Nephron (organoid): ENCODE measurements around the gene HOMER2.

ENCODE experiments used
- H3K27ac Mint-ChIP-seq, 3 experiments: 2 replicates each; pipeline ENCODE4 v1.8.0; 2020; ENCODE audit warnings: mixed read lengths in 3 of 3, mild to moderate bottlenecking in 2 of 3, moderate library complexity in 1 of 3
- H3K27me3 Mint-ChIP-seq: 2 replicates; pipeline ENCODE4 v1.8.0; 2021; ENCODE audit warnings: low read depth, mild to moderate bottlenecking, moderate library complexity, mixed read lengths
- H3K36me3 Mint-ChIP-seq: 2 replicates; pipeline ENCODE4 v1.8.0; 2020; ENCODE audit warnings: low read depth, mixed read lengths
- H3K4me1 Mint-ChIP-seq: 2 replicates; pipeline ENCODE4 v1.8.0; 2020; ENCODE audit warnings: mixed read lengths
- H3K4me3 Mint-ChIP-seq, 3 experiments: 2 replicates each; pipeline ENCODE4 v1.8.0; 2020; ENCODE audit warnings: mild to moderate bottlenecking in 3 of 3, mixed read lengths in 3 of 3, moderate library complexity in 2 of 3
- H3K9me3 Mint-ChIP-seq: 2 replicates; pipeline ENCODE4 v1.8.0; 2020; ENCODE audit warnings: mixed read lengths
- TF ChIP-seq, protein P1 (sequence below), 3 experiments: fragments of 200-600 bp; sonication (generic); IDR thresholded peaks; one replicate each; pipeline ENCODE4 v1.5.0; 2021; ENCODE audit warnings: antibody characterized with exemption in 3 of 3; ENCODE audit not compliant: unreplicated experiment in 3 of 3

The HOMER2 gene

DNA sequence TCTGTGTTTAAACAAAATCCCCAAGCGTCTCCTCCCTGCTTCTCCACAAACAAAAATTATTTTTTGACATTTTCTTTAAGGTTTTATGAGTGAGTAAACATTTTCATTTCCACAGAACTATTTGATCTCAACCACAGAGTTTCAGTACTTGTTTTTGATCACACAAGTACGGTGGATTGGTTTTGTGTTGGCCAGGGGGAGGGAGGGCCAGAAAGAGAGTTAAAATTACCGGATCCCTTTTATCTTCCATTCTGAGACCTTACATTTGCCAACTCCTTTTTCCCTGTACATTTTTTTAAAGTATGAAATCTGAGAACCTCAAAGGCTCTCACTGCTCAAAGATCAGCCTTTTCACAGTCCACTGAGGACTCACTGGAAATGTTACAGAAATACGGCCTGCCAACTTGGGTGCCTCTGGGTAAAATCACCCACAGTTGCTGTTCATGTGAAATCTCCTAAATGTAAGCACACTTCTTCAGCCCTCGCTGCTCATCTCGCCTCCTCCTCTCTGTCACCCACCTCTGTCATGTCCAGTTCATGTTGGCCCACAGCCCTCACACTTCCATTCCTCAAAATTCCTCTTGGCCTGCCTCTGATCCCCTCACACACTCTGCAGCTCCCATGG, 1.7 kb downstream of the HOMER2 start:
- Mint-ChIP-seq H3K4me3 (no peak overlapping the region), H3K27ac (no peak overlapping the region), H3K4me1 (peaks cover 5% of the 10 kb centered on the region), H3K9me3 (no peaks in the 10 kb centered on the region), H3K36me3 (no peaks in the 10 kb centered on the region), H3K27me3 (no peaks in the 10 kb centered on the region)
- TF ChIP-seq, protein P1, sequence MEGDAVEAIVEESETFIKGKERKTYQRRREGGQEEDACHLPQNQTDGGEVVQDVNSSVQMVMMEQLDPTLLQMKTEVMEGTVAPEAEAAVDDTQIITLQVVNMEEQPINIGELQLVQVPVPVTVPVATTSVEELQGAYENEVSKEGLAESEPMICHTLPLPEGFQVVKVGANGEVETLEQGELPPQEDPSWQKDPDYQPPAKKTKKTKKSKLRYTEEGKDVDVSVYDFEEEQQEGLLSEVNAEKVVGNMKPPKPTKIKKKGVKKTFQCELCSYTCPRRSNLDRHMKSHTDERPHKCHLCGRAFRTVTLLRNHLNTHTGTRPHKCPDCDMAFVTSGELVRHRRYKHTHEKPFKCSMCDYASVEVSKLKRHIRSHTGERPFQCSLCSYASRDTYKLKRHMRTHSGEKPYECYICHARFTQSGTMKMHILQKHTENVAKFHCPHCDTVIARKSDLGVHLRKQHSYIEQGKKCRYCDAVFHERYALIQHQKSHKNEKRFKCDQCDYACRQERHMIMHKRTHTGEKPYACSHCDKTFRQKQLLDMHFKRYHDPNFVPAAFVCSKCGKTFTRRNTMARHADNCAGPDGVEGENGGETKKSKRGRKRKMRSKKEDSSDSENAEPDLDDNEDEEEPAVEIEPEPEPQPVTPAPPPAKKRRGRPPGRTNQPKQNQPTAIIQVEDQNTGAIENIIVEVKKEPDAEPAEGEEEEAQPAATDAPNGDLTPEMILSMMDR (IDR thresholded peaks at IDR 0.05; ENCODE audit: unreplicated experiment in 3 of 3) = no peak

DNA sequence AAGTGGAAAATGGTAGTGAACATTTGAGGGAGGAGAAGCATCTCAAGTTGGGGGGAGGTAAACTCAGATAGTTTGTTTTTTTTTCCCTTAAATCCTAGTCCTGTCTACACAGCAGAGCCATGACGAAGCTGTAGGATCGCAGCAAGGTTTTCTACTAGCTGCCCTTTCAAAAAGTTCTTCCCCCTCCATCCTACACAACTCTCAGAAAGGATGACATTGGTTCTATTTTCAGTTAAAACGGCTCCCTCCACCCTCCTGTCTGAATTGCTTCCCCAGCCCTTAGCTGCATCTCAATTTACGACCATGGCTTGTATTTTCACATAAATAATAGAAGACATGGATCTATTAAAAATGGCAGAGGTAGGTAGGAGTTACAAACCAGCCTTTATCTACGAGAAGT, 2.2 kb downstream of the HOMER2 start:
- no peaks in the 10 kb centered on the region for H3K27me3 Mint-ChIP-seq
- H3K4me3 Mint-ChIP-seq = no peak overlapping the region
- H3K9me3 Mint-ChIP-seq = no peaks in the 10 kb centered on the region
- peaks cover 5% of the 10 kb centered on the region for H3K4me1 Mint-ChIP-seq
- H3K27ac Mint-ChIP-seq = no peak overlapping the region
- no peaks in the 10 kb centered on the region for H3K36me3 Mint-ChIP-seq
- TF ChIP-seq, protein P1 (IDR thresholded peaks at IDR 0.05; ENCODE audit: unreplicated experiment in 3 of 3) = no peak

DNA sequence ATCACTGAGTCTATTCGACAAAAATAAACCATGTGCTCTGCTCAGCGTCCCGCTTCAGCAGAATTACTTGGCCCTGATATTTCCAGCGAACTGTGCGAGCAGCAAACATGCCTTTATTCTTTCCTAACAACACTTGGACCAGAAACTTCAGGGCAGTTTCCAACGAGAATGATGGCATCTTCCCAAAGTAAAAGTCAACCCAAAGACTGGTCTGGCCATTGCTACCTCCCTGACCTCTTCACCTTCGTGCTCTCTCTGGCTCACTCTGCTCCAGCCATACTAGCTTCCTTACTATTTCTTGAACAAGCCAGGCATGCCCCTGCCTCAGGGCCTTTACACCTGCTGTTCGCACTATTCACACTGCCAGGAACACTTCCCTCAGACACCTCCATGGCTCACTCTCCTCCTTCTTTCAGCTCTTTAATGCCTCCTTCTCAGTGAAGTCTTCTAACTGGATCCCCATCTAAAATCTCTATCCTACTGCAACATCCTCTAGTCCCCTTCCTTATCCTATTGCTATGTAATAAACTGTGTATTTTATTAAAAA, 6.3 kb downstream of the HOMER2 start:
- Mint-ChIP-seq H3K4me1 (peaks cover 10% of the 10 kb centered on the region), H3K27ac (no peak overlapping the region), H3K4me3 (no peak overlapping the region), H3K36me3 (no peaks in the 10 kb centered on the region), H3K9me3 (no peaks in the 10 kb centered on the region), H3K27me3 (no peaks in the 10 kb centered on the region)
- TF ChIP-seq, protein P1 (IDR thresholded peaks at IDR 0.05; ENCODE audit: unreplicated experiment in 3 of 3) = no peak

DNA sequence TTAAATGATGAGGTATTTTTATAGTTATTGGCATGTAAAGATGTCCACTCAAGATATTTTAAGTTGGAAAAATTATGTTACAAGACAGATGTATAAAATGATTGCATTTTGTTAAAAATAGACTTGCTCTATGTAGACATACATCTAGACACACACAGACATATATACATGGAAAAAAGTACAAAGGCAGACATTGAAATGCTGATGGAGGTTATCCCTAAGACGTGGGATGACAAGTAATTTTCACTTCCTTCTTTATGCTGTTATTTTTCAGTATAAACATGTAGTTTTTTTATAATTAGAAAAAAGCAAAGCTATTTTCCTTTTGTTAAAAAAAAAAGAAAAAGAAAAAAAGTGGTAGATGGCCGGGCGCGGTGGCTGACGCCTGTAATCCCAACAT, 7.2 kb downstream of the HOMER2 start:
- no peaks in the 10 kb centered on the region for H3K9me3 Mint-ChIP-seq
- no peak overlapping the region for H3K4me3 Mint-ChIP-seq
- no peak overlapping the region for H3K27ac Mint-ChIP-seq
- no peaks in the 10 kb centered on the region for H3K27me3 Mint-ChIP-seq
- no peaks in the 10 kb centered on the region for H3K36me3 Mint-ChIP-seq
- peaks cover 10% of the 10 kb centered on the region for H3K4me1 Mint-ChIP-seq
- TF ChIP-seq, protein P1 (IDR thresholded peaks at IDR 0.05; ENCODE audit: unreplicated experiment in 3 of 3) = no peak

DNA sequence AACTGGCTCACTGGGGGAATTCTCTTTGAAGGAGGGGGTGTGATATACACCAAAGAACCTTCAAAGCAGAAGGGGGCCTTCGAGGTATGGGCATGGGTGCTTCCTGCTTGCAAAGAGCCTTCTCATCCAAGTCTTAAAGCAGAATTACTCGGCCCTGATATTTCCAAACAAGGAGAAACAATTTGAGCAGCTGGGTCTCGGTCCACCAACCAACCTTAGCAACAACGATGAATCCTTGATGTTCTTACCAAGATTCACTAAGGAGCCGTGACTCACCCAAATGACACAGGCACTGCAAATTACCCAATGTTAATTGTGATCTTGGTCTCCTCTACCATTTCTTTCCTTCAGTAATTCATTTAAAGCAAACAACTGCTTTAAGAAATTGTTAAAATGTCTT, 7.7 kb downstream of the HOMER2 start:
- H3K9me3 Mint-ChIP-seq = no peaks in the 10 kb centered on the region
- peaks cover 10% of the 10 kb centered on the region for H3K4me1 Mint-ChIP-seq
- no peak overlapping the region for H3K4me3 Mint-ChIP-seq
- H3K27me3 Mint-ChIP-seq = no peaks in the 10 kb centered on the region
- H3K36me3 Mint-ChIP-seq = no peaks in the 10 kb centered on the region
- TF ChIP-seq, protein P1 (IDR thresholded peaks at IDR 0.05; ENCODE audit: unreplicated experiment in 3 of 3) = no peak
- H3K27ac Mint-ChIP-seq = no peak overlapping the region

DNA sequence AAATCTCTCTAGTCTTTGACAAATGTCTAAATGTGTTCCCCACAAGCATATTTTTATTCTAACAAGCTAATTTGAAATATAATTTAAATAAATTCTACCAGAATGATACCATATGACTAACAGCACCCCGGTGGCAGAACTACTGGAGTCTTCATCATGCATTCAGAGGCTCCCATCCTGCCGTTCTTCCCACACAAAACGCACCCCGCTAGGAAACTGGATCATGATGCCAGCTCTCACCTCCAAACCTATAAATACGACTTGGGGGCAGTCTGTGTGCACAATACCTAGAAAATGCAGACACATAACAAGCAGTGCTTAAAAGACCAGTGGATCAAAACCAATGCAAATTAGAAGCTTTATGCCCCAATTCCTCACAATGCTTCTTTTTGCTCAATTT, 8.5 kb downstream of the HOMER2 start:
- no peak overlapping the region for H3K27ac Mint-ChIP-seq
- no peak overlapping the region for H3K4me3 Mint-ChIP-seq
- TF ChIP-seq, protein P1 (IDR thresholded peaks at IDR 0.05; ENCODE audit: unreplicated experiment in 3 of 3) = no peak
- peaks cover 10% of the 10 kb centered on the region for H3K4me1 Mint-ChIP-seq
- no peaks in the 10 kb centered on the region for H3K9me3 Mint-ChIP-seq
- no peaks in the 10 kb centered on the region for H3K27me3 Mint-ChIP-seq
- no peaks in the 10 kb centered on the region for H3K36me3 Mint-ChIP-seq
